GM12874 (cell line): Measurements from ENCODE around the gene AIFM1.

Experiments
- TF ChIP-seq, protein P1 (sequence below): IDR thresholded peaks from 2 replicates; pipeline ENCODE4 v1.5.1; 2011; ENCODE audit warnings: low read depth, mild to moderate bottlenecking, control low read depth, low read length, moderate library complexity; ENCODE audit not compliant: insufficient read depth

Gene AIFM1

DNA sequence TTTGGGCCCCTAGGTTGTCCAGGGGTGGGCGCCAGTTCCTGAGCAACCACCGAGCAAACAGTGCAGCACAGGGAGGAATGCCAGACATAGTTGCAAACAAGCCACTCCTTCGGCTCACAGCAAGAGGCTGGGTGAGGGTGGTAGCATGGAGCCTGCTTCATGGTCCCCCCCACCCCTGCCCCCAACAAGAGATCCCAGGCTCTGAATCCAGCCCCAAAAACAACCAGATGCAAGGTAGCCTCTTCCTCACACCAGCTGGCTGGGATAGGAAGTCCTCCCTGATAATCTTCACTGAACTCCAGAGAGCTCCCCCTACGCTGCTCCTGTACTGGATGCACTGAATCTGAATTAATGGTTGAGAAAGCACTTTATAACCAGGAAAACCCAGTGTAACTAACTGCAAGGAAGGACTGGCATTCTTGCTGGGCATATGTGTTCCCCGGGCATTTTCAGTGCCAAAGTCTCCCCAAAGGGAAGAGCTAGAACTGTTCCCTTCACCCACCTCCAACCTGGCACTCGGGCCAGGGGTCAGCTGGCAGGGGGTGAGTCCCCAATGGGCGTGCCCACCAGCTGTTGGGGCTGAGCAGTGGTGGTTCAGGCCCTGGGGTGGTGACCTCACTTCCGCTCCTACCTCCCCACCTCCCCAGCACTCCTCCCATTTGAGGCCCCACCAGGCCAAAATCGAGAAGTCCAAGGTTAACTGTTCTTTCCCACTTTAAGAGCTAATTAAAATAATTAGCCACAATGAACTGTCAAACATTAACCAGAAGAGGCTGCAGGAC, 56.8 kb downstream of the AIFM1 start:
- TF ChIP-seq, protein P1, sequence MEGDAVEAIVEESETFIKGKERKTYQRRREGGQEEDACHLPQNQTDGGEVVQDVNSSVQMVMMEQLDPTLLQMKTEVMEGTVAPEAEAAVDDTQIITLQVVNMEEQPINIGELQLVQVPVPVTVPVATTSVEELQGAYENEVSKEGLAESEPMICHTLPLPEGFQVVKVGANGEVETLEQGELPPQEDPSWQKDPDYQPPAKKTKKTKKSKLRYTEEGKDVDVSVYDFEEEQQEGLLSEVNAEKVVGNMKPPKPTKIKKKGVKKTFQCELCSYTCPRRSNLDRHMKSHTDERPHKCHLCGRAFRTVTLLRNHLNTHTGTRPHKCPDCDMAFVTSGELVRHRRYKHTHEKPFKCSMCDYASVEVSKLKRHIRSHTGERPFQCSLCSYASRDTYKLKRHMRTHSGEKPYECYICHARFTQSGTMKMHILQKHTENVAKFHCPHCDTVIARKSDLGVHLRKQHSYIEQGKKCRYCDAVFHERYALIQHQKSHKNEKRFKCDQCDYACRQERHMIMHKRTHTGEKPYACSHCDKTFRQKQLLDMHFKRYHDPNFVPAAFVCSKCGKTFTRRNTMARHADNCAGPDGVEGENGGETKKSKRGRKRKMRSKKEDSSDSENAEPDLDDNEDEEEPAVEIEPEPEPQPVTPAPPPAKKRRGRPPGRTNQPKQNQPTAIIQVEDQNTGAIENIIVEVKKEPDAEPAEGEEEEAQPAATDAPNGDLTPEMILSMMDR: no peak

DNA sequence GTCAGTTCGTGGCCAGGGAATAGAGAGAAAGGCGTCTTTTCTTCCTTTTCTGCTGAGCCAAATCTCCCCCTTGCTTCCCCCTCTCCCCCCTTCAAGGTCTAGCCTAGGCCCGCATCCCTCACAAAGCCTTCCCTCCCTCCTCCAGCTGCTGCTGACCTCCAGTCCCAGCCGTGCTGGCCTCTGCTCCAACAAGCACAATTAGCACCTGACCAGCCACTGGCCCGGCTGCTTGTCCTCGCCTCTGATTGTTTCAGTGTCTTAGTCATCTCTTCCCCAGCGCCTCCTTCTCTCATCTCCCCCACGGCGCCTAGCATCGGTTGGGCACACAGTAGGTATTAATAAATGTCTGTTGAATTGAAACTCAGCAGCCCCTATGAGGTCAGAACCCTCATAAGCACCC, 59.6 kb downstream of the AIFM1 start:
- TF ChIP-seq, protein P1: no peak

DNA sequence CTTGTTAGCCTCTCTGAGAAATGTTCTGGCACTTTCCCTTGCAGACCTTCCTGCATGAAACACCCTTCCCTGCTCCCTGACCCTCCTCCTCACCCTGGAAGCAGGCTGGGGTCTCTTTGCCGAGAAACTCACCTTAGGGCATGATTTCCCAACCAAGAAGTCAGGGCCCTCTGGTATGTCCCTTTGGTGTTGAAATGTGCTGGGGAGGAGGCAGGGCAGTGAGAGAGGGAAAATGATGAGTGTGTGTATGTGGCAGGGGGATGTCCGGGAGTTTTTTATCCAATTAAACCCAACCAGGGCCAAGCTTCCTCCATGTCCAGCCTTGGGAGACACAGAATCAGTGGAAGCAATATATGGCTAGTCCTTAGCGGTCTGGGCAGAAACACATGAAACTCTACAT, 60.4 kb downstream of the AIFM1 start:
- TF ChIP-seq, protein P1: no peak

DNA sequence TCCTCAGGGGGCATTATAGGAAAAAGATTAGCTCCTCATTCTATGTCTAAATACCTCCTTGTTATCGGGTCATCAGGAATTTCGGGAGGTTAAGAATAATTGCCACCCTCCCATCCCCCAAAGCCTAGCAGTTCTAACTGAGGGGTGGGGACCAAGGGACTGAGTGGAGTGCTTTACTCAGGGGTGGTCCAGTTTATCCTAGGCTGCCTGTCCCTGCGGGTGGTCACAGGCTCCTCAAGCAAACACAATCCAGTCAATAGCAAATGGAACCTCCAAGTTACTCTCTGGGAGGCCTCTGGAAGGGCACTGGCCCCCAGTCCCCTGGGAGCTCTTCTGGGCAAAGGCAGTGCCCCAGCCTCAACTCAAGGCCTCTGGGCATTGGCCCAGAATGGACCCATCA, 62.0 kb downstream of the AIFM1 start:
- TF ChIP-seq, protein P1: no peak

DNA sequence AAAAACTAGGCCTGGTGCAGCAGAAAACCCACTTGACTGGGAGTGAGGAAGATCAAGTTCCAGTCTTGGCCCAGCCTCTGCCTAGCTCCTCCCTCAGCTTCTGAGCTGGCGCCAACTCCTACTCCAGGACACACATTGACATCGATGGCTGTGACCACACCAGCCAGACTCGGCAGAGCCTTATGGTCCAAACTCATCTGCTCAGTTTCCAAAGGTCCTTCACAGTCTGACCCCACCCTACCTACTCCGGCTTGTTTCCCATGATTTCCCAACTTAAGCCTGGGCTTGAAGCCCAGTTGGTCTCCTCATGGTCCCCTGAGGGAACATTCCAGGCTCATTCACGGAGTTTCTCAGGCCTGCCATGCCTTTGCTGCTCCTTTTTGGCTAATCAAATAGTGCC, 65.5 kb downstream of the AIFM1 start:
- TF ChIP-seq, protein P1: no peak

DNA sequence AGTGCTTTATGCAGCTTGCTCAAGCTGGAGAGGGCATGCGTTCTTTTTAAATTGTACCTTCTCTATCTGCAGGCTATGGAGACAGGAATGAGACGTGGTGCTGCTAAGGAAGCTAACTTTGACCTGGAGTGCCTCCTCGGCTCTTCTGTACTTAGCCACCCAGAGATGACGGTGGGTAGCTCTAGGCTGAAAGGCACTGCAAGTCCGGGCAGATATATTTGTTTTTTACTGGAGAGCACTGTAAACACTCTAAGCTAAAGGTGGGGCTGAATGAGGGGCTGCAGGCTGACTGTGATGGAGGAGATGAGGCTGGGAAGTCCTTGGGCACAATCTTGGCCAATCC, 67.5 kb downstream of the AIFM1 start:
- TF ChIP-seq, protein P1: no peak

DNA sequence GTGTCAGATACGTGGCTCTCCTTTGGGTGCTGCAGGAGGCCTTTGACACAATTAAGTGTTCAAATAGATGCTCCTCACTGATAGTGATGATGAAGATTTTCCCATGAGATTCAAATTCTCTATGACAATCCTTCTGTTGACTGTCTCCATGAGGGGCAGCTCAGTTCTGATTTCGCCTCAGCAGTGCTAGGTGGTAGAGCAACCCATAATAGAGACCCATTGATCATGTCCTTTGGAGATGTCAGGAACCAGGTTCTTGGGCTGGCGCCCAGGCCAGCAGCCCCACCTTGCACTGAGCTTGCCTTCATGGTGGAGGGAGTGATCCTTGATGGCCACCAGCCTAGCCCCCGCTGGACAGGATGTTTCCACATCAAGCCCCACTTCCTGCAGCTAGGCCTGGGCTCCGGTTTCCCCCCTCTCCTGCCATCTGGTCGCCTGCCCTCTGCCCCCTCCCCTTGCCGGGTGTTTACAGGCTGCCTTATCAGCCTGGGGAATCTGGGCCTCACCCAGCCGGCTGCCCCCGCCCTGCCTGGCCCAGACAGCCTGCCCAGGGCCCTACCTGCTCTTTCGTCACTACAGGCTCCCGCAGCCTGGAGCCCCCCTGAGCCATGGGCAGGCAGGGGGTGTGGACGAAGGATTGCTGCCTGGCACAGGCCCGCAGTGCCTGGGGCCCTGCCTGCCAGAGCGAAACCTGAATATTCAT, 68.0 kb downstream of the AIFM1 start:
- TF ChIP-seq, protein P1: no peak
